ENCODE data around the gene LYPLA2. TPM values are rescaled to one million over a fixed set of nuclear protein-coding genes. Genes with fewer than 3 reads are reported as not detected.
A peak's percentile ranks its signal among the peaks of the same experiment; 100 is the strongest.
"Not testable (repeated sequence)": the region's sequence is repeated elsewhere in the genome, so short reads cannot be mapped to it uniquely, and the experiment has no call there.

LYPLA2 gene
- total RNA-seq, 6 experiments from 2014 or later = 28.1 to 69.8 (median 32.6) TPM

DNA sequence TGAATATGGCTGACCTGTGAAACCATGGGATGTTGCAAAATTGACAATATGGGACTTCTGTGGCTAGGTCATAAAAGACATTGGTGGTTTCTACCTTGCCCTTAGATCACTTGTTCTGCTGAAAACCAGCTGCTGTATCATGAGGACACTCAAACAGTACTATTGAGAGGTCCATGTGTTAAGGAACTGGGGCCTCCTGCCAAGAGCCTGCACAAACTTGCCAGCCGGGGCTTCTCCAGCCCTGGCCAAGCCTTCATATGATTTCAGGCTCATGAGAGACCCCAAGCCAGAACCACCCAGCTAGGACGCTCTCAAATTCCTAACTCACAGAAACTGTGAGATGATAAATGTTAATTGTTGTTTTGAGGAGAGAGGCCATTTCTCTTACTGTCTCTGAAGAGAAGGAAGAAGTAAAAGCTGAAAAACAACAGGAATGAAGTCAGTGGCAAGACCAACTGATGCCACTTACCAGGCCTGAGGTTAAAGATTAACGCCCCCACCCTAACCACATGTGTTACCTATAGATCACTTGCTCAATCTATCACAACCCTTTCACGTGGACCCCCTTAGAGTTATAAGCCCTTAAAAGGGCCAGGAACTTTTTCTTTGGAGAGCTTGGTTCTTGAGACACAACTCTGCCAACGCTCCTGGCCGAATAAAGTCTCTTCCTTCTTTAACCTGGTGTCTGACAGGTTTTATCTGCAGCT is 16.6 kb upstream of the LYPLA2 start:
- H3K36me3 ChIP-seq = peaks cover 0 to 3% (median under 1%) of the 10 kb centered on the region in 4 donors
- peaks cover 0 to 55% (median 23%) of the 10 kb centered on the region in 4 donors for H3K4me1 ChIP-seq
- no peak overlapping the region for H3K4me3 ChIP-seq
- no peak for TF ChIP-seq POLR2A (IDR thresholded peaks at IDR 0.05)
- TF ChIP-seq, protein P1, sequence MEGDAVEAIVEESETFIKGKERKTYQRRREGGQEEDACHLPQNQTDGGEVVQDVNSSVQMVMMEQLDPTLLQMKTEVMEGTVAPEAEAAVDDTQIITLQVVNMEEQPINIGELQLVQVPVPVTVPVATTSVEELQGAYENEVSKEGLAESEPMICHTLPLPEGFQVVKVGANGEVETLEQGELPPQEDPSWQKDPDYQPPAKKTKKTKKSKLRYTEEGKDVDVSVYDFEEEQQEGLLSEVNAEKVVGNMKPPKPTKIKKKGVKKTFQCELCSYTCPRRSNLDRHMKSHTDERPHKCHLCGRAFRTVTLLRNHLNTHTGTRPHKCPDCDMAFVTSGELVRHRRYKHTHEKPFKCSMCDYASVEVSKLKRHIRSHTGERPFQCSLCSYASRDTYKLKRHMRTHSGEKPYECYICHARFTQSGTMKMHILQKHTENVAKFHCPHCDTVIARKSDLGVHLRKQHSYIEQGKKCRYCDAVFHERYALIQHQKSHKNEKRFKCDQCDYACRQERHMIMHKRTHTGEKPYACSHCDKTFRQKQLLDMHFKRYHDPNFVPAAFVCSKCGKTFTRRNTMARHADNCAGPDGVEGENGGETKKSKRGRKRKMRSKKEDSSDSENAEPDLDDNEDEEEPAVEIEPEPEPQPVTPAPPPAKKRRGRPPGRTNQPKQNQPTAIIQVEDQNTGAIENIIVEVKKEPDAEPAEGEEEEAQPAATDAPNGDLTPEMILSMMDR (IDR thresholded peaks at IDR 0.05) = no peak
- peak overlapping the region in 2 of 3 donors; percentile 24 to 50 for H3K27ac ChIP-seq
- H3K27me3 ChIP-seq = no peaks in the 10 kb centered on the region
- no peak for ATAC-seq
- intact Hi-C loops (cut with DNase I) = no loop called here
- no peak for DNase-seq
- WGBS (ENCODE audit: insufficient coverage, low coverage, low lambda C conversion rate, missing lambda C conversion rate) = 60% methylated on average over 5 of the region's 6 CpGs
- no peaks in the 10 kb centered on the region for H3K9me3 ChIP-seq

- ATAC-seq (peak in 3 of 4 donors; percentile 53 to 61 (median 57)), DNase-seq (no peak)
- Histone ChIP-seq H3K36me3 (peaks cover 0 to 5% (median 2%) of the 10 kb centered on the region in 4 donors), H3K27ac (peak overlapping the region; percentile 83 to 98 (median 85)), H3K4me1 (peaks cover 0 to 64% (median 26%) of the 10 kb centered on the region in 4 donors), H3K4me3 (no peak overlapping the region), H3K9me3 (no peaks in the 10 kb centered on the region), H3K27me3 (no peaks in the 10 kb centered on the region)
- intact Hi-C loops (cut with DNase I) = no loop called here
- TF ChIP-seq, protein P1 (IDR thresholded peaks at IDR 0.05) = no peak
- no peak for TF ChIP-seq POLR2A (IDR thresholded peaks at IDR 0.05)
- 21% methylated on average over 2 of the region's 2 CpGs for WGBS (ENCODE audit: insufficient coverage, low coverage, low lambda C conversion rate, missing lambda C conversion rate)
Observed at GRCh38 chr1:23776217-23776616, 14.7 kb upstream of the LYPLA2 start.

DNA sequence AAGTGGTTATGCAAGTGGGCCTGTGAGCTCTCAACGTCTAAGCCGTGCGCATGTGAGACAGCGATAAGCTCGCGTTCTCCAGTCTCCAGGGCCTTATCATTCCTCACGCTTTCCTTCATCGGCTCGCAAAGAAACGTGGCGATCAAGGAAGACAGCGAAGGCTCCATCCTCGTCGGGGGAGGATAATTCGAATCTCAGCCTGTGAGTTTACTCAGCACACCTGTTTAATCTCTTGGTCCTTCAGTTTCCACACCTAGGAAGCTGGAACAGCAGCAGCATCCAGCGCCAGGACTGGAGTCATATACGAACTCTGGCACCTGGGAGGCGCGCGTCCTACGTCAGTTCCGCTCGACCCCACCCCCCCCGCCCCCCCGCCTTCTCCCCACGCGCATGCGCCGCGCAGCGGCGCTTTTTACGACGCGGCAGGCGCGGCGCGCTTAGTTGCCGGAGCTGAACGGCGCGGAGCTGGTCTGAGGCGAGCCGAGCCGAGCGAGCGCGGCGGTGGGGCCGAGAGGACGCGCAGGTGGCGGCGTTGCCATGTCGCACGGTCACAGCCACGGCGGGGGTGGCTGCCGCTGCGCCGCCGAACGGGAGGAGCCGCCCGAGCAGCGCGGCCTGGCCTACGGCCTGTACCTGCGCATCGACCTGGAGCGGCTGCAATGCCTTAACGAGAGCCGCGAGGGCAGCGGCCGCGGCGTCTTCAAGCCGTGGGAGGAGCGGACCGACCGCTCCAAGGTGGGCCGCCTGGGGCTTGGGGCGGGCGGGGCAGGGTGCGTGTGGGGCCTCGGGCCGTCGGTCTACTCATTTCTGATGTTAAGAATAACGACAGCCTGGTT is 12.7 kb upstream of the LYPLA2 start, which contains the start of gene PITHD1:
Gene PITHD1, plus strand, starts transcription at position 440 of the 836 bp plus-strand sequence. Its CDS starts 98 bp downstream, at position 538.
- Histone ChIP-seq H3K36me3 (peaks cover 0 to 8% (median 1%) of the 10 kb centered on the region in 4 donors), H3K27me3 (no peaks in the 10 kb centered on the region), H3K27ac (peak within 1 kb of the TSS; percentile 83 to 98 (median 85)), H3K4me3 (peak within 1 kb of the TSS; percentile 87 to 93 (median 91)), H3K4me1 (peaks cover 0 to 54% (median 22%) of the 10 kb centered on the region in 4 donors), H3K9me3 (no peaks in the 10 kb centered on the region)
- WGBS (ENCODE audit: insufficient coverage, low coverage, low lambda C conversion rate, missing lambda C conversion rate) = 0% methylated on average over 33 of the region's 91 CpGs
- intact Hi-C loops (cut with DNase I) = no loop called here
- peak; percentile 84 to 91 (median 87) for DNase-seq
- ATAC-seq = peak; percentile 80 to 90 (median 84)
- TF ChIP-seq POLR2A (IDR thresholded peaks at IDR 0.05) = peak; percentile 82
- TF ChIP-seq, protein P1 (IDR thresholded peaks at IDR 0.05) = no peak

- Histone ChIP-seq H3K4me3 (no peak overlapping the region), H3K4me1 (peaks cover 0 to 38% (median 13%) of the 10 kb centered on the region in 4 donors), H3K9me3 (no peaks in the 10 kb centered on the region), H3K27me3 (no peaks in the 10 kb centered on the region), H3K27ac (no peak overlapping the region), H3K36me3 (peaks cover 0 to 8% (median 1%) of the 10 kb centered on the region in 4 donors)
- 62% methylated on average over 2 of the region's 3 CpGs for WGBS (ENCODE audit: insufficient coverage, low coverage, low lambda C conversion rate, missing lambda C conversion rate)
- DNase-seq (no peak), ATAC-seq (no peak)
- TF ChIP-seq POLR2A (IDR thresholded peaks at IDR 0.05) = no peak
- TF ChIP-seq, protein P1 (IDR thresholded peaks at IDR 0.05) = no peak
- intact Hi-C loops (cut with DNase I) = no loop called here
Observed at GRCh38 chr1:23779826-23780371, 11.0 kb upstream of the LYPLA2 start.

- H3K9me3 ChIP-seq; H3K4me3 ChIP-seq; ATAC-seq; DNase-seq; H3K27ac ChIP-seq; H3K27me3 ChIP-seq; intact Hi-C loops (cut with DNase I): not testable (repeated sequence)
- 89% methylated on average over 11 of the region's 11 CpGs for WGBS (ENCODE audit: insufficient coverage, low coverage, low lambda C conversion rate, missing lambda C conversion rate)
- Histone ChIP-seq H3K36me3 (peaks cover 0 to 36% (median 15%) of the 10 kb centered on the region in 4 donors), H3K4me1 (peaks cover 0 to 14% (median 5%) of the 10 kb centered on the region in 4 donors)
Observed at GRCh38 chr1:23783141-23783540, 7.8 kb upstream of the LYPLA2 start.

Data from right lobe of liver (tissue), 6 donors.